Stomach smooth muscle (tissue), 2 donors: ENCODE results near the gene ACVR1C.
"Not testable (repeated sequence)": the region's sequence is repeated elsewhere in the genome, so short reads cannot be mapped to it uniquely, and the experiment has no call there.

ENCODE experiments used
- H3K27ac ChIP-seq: one replicate; pipeline ENCODE4 v1.7.0; 2013; ENCODE audit warnings: mild to moderate bottlenecking, low read length, inconsistent platforms
- H3K27me3 ChIP-seq, 2 donors: one replicate each; pipeline ENCODE4 v1.7.0; 2013; ENCODE audit warnings: low read length in 2 of 2; ENCODE audit not compliant: insufficient read depth in 2 of 2, control insufficient read depth in 1 of 2
- H3K36me3 ChIP-seq, 2 donors: one replicate each; pipeline ENCODE4 v1.7.0; 2013; ENCODE audit warnings: low read length in 2 of 2; ENCODE audit not compliant: control insufficient read depth in 2 of 2, insufficient read depth in 2 of 2
- H3K4me1 ChIP-seq: one replicate; pipeline ENCODE4 v1.7.0; 2013; ENCODE audit warnings: low read length; ENCODE audit not compliant: control insufficient read depth, insufficient read depth
- H3K4me3 ChIP-seq, 2 donors: one replicate each; pipeline ENCODE4 v1.7.0; 2013; ENCODE audit warnings: low read length in 2 of 2
- H3K9ac ChIP-seq, 2 donors: one replicate each; pipeline ENCODE4 v1.7.0; 2013; ENCODE audit warnings: low read length in 2 of 2, mild to moderate bottlenecking in 1 of 2
- H3K9me3 ChIP-seq, 2 donors: one replicate each; pipeline ENCODE4 v1.7.0; 2013; ENCODE audit warnings: low read length in 2 of 2; ENCODE audit not compliant: control insufficient read depth in 2 of 2
- donor health status: healthy.
- donor health status: Pancreatic carcinoma.

Gene ACVR1C

GRCh38 chr2:157536815-157537214 is 91.8 kb downstream of the ACVR1C start:
- H3K4me1 ChIP-seq = no peaks in the 10 kb centered on the region

DNA sequence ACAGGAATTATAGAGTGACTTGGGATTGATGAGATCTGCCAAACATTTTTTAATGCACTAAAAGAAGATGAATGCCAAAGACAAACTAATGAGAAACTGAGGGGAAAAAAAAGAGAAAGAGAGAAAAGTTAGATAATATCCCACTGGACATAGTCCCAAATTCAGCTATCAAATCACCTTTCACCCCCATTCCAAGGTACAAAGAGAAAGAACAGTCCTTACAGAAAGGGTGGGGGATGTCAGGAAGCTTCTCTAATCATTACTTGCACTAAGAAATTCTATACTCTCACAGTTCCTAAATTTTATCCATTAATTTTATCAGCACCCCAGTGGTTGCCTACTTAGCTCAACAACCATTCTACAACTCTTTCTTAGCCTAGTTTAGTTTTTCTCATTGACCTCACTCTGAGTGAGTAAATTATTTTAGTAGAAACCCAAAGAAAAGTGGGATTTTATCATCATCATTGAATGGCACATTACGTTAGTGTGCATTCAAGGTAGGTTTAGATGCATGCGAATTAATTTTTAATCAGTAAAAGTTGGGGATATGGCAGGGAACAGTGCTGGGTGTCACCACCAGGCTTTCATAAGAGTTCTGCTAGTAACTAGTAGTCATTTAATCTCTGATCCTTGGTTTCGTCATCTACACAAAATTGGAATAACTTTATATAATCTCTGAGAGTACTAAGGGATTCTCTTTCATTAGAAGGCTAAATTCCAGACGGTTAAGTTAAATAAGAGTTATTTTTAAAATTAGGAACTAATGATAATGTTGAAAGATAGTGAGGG is 99.5 kb downstream of the ACVR1C start:
- H3K27me3 ChIP-seq = no peaks in the 10 kb centered on the region
- H3K9ac ChIP-seq = no peak overlapping the region
- H3K9me3 ChIP-seq = no peaks in the 10 kb centered on the region
- H3K27ac ChIP-seq = no peak overlapping the region
- H3K4me3 ChIP-seq = no peak overlapping the region
- no peaks in the 10 kb centered on the region for H3K36me3 ChIP-seq
- no peaks in the 10 kb centered on the region for H3K4me1 ChIP-seq

More at GRCh38 chr2:157536815-157537214, 91.8 kb downstream of the ACVR1C start:
- H3K9ac ChIP-seq = no peak overlapping the region
- no peak overlapping the region for H3K4me3 ChIP-seq
- H3K27me3 ChIP-seq = no peaks in the 10 kb centered on the region
- no peaks in the 10 kb centered on the region for H3K36me3 ChIP-seq
- no peak overlapping the region for H3K27ac ChIP-seq
- no peaks in the 10 kb centered on the region for H3K9me3 ChIP-seq

GRCh38 chr2:157526070-157526469 is 102.6 kb downstream of the ACVR1C start:
- Histone ChIP-seq H3K36me3 (no peaks in the 10 kb centered on the region), H3K27ac (no peak overlapping the region), H3K27me3 (no peaks in the 10 kb centered on the region), H3K9me3 (no peaks in the 10 kb centered on the region), H3K4me1 (no peaks in the 10 kb centered on the region), H3K9ac (no peak overlapping the region), H3K4me3 (no peak overlapping the region)

DNA sequence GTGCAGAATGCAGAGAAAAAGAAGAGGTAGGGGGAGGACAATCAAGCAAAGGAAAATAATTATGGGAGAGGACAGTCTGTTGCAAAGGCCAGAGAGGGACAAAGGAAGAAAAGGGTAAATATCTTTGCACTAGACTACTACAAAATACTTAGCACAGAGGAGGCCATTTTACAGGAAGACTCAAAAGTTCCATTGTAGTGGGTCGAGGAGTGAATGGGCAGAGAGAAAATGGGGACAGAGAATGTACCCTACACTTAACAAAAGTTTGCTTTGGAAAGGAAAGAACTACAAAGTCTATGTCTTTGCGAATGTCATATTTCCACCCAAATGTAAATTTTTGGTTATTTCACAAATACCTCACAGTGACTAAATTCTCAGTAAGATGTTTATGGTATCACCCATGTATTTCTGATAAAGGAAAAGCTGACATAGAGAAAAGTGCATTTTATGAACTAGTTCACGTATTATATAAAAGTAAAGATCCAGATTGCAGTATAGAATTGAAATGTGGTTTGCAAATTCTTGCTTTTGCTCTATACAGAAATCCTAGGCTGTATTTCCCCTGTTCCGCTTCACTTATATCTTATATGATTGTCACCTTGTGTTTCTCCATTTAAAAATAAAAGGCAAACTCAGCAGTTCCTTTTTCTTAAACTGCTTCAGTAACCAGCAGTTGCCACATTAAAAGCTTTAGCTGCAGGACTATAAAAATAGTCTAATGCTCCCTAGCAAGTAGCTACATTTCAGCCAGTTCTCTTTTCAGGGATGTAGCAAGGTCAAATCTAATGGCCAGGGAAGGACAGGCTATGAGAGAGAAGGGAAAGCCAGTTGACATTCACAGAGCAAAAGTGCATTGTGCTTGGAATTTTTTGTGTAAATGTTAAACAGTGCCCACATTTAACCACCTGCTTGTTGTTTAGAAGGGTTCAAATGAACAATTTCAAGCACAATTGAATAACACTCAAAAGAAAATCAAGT is 105.1 kb downstream of the ACVR1C start:
- Histone ChIP-seq H3K9me3 (no peaks in the 10 kb centered on the region), H3K27me3 (no peaks in the 10 kb centered on the region), H3K9ac (no peak overlapping the region), H3K4me3 (no peak overlapping the region), H3K36me3 (no peaks in the 10 kb centered on the region), H3K4me1 (no peaks in the 10 kb centered on the region), H3K27ac (no peak overlapping the region)

DNA sequence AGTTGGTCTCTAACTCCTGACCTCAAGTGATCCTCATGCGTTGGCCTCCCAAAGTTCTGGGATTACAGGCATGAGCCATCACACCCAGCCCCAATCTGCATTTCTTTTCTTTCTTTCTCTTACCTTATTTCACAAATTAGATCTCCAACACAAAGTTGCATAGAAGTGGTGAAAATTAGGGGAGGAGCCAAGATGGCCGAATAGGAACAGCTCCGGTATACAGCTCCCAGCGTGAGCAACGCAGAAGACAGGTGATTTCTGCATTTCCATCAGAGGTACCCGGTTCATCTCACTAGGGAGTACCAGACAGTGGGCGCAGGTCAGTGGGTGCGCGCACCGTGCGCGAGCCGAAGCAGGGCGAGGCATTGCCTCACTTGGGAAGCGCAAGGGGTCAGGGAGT is 113.7 kb downstream of the ACVR1C start:
- not testable (repeated sequence) for H3K4me3 ChIP-seq, H3K36me3 ChIP-seq, H3K27ac ChIP-seq, H3K9ac ChIP-seq, H3K27me3 ChIP-seq, H3K9me3 ChIP-seq, H3K4me1 ChIP-seq

- H3K27me3 ChIP-seq = peaks cover 0 to 2% of the 10 kb centered on the region in 2 donors
- no peak overlapping the region for H3K27ac ChIP-seq
- no peaks in the 10 kb centered on the region for H3K9me3 ChIP-seq
- no peak overlapping the region for H3K9ac ChIP-seq
- H3K4me3 ChIP-seq = no peak overlapping the region
- H3K36me3 ChIP-seq = no peaks in the 10 kb centered on the region
- no peaks in the 10 kb centered on the region for H3K4me1 ChIP-seq
Observed at GRCh38 chr2:157509744-157510143, 118.9 kb downstream of the ACVR1C start.

DNA sequence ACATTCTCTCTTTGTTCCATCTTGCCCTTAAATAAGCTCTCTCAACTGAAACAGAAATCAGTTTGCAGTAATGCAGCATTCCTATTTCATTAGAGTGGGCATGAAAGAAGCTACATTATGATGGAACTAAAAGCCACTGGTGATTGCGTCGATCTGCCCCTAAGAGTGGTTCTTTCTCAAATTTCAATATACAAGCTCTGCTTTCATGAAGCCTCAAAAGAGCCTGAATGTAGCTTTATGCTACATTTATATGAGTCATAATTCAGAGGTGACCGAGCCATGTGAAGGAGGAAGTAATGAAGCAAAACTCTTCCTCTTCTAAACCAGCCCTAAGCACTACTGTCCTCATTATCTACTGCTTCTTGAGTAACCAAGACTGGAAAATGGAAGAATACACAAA is 120.0 kb downstream of the ACVR1C start:
- Histone ChIP-seq H3K9me3 (no peaks in the 10 kb centered on the region), H3K4me1 (no peaks in the 10 kb centered on the region), H3K36me3 (no peaks in the 10 kb centered on the region), H3K9ac (no peak overlapping the region), H3K27me3 (peaks cover 0 to 2% of the 10 kb centered on the region in 2 donors), H3K4me3 (no peak overlapping the region), H3K27ac (no peak overlapping the region)

GRCh38 chr2:157506586-157506985 is 122.1 kb downstream of the ACVR1C start:
- H3K9me3 ChIP-seq = no peaks in the 10 kb centered on the region
- H3K27ac ChIP-seq = no peak overlapping the region
- H3K27me3 ChIP-seq = peaks cover 0 to 2% of the 10 kb centered on the region in 2 donors
- H3K36me3 ChIP-seq = no peaks in the 10 kb centered on the region
- H3K4me3 ChIP-seq = no peak overlapping the region
- no peak overlapping the region for H3K9ac ChIP-seq
- no peaks in the 10 kb centered on the region for H3K4me1 ChIP-seq

GRCh38 chr2:157504623-157505022 is 124.0 kb downstream of the ACVR1C start:
- H3K4me1 ChIP-seq = no peaks in the 10 kb centered on the region
- H3K9ac ChIP-seq = no peak overlapping the region
- H3K36me3 ChIP-seq = no peaks in the 10 kb centered on the region
- H3K9me3 ChIP-seq = no peaks in the 10 kb centered on the region
- H3K27ac ChIP-seq = no peak overlapping the region
- peaks cover 0 to 2% of the 10 kb centered on the region in 2 donors for H3K27me3 ChIP-seq
- no peak overlapping the region for H3K4me3 ChIP-seq

GRCh38 chr2:157501026-157501425 is 127.6 kb downstream of the ACVR1C start:
- H3K36me3 ChIP-seq = no peaks in the 10 kb centered on the region
- H3K9ac ChIP-seq = no peak overlapping the region
- no peaks in the 10 kb centered on the region for H3K4me1 ChIP-seq
- H3K27me3 ChIP-seq = no peaks in the 10 kb centered on the region
- H3K4me3 ChIP-seq = no peak overlapping the region
- no peaks in the 10 kb centered on the region for H3K9me3 ChIP-seq
- no peak overlapping the region for H3K27ac ChIP-seq
